GM15510 (cell line): ENCODE results near the gene TRMU.

Source experiments
- POLR2A ChIP-seq: IDR thresholded peaks from 3 replicates; pipeline ENCODE4 v1.6.1; 2011; ENCODE audit warnings: borderline replicate concordance; ENCODE audit not compliant: insufficient read length; ENCODE audit errors: extremely low read depth

The TRMU gene

DNA sequence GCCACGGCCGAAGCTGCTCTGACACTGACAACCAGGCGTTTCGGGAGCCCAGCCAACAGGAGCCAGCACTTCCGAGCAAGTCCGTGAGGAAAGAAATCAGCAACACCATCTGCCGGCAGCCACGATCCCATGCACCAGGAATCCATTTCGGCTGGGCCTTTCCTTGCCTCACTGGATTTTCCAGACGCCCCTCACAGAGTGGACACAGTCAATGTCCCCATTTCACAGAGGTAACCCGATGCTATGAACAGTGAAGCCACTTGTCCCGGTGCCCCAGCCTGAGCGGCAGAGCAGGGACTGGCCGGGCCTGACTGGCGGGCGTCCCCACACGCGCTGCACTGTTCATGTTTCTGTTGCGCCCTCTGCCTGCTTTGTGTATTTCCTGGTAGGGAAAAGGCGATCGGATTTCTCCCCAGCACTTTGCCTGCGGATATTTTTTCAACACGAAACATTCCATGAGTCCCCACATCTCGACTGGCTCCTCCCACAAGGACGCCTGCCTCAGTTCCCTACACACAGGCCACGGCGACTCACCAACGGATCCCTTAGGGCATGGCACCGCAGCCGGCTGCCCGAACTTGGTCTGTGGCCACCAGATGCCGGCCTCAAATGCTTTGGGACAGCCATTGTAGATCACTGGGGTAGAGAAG, 55.3 kb downstream of the TRMU start:
- no peak for TF ChIP-seq POLR2A

DNA sequence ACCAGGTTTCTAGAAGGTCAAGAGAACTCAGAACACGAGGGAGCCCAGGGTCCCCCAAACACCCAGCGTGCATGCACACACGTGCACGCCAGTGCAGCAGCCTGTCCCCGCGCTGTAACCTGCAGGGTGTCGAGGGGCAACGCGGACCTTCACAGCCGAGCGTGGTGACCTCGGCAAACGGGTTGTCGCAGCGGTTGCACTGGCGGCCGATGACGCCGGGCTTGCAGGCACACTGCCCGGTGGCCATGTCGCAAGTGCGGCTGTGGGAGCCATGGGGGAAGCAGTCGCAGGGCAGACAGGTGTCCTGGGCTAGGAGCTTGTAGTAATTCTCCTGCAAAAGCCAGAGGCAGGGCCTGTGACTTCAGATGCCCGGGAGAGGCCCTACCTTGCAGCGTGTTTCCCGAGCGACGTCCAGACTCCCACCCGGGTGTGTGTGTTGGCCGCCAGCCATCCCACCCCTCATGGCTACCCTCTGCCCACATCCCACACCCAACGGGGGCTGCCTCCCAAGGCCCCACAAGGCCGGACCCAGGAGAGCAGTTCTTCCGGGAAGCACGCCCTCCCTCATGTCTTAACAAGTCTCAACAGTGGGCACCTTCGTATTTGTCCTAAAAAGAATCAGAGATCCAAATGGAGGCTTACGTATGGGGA, 56.1 kb downstream of the TRMU start:
- no peak for TF ChIP-seq POLR2A

DNA sequence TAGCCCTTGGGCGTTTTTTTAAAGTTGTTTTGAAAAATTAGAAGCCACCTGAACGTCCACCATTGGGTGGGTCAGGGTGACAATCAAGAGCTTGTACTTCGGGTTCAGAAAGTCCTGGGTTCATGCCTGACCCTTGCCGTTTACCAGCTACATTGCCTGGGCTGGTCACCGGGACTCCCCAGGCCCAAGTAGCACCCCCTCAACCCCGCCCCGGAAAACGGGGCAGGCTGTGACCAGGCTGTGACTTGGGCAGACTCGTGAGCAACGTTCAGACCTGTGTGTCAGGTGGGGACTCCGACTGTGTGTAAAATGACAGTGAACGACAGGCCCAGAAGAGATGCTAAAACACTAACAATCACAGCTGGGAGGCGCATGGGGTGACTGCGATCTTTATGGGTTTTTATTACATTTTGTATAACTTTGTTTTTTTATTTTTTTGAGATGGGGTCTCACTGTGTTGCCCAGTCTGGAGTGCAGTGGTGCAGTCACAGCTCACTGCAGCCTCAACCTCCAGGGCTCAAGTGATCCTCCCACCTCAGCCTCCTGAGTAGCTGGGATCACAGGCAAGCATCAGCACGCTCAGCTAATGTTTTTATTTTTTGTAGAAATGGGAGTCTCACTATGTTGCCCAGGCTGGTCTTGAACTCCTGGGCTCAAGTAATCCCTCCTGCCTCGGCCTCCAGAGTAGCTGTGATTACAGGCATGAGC, 56.8 kb downstream of the TRMU start:
- TF ChIP-seq POLR2A, result no peak

DNA sequence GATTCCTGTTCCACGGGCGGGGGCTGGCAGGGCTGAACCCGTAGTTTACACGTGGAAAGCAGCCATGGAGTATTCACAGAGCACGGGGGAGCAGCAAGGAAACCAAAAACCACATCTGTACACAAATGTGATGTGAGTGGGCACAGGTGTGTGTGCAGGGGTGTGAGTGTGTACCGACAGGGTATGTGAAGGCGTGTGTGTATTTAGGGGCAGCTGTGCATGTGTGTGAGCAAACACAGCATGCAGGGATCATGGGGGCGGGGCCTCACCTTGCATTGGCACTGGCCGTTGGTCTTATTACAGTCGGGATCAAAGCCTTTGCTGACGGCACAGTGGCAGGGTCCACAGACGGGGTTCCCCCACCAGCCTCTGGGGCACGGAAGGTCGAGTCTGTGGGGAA, 58.4 kb downstream of the TRMU start:
- TF ChIP-seq POLR2A, result no peak

DNA sequence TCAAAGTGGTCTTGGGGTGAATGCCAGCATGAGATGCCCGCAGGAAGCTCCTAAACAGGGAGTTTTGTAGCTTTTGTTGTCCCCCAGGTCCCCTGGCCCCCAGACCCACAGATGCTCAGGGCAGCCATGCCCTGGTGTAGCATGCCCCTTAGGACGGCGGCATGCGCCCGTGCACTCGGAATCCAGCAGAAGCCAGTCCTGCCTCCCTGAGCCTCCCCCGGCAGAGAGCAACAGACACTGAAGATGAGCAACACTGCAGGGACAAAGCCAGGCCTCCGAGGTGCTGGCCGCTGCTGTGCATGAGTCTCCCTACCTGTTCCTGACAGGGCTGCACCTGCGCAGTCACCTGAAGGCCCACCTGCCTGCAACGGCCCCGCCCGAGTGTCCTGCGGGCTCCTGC, 59.1 kb downstream of the TRMU start:
- no peak for TF ChIP-seq POLR2A

GRCh38 chr22:46395145-46395544, 59.6 kb downstream of the TRMU start:
- TF ChIP-seq POLR2A, result no peak

- no peak for TF ChIP-seq POLR2A
Measured at GRCh38 chr22:46397514-46397913, 62.0 kb downstream of the TRMU start.

DNA sequence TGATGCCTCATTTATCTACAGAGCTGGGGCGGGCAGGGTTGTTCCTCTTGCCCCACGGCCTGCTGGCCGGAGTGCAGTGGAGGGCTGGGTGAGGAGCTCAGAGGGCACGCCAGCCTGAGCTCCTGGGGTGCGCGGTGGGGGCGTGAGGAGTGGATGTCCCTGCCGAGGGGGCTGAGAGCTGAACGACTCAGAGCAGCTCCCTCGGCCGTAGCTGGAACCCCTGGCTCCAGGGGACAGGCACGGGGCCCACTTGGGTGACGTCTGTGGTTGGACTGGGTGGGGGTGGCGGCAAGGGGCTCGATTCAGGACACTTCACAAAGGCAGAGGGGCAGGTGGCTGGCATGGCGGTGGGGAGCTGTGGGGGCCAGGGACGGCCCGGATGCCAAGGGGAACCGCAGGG, 62.4 kb downstream of the TRMU start:
- no peak for TF ChIP-seq POLR2A

DNA sequence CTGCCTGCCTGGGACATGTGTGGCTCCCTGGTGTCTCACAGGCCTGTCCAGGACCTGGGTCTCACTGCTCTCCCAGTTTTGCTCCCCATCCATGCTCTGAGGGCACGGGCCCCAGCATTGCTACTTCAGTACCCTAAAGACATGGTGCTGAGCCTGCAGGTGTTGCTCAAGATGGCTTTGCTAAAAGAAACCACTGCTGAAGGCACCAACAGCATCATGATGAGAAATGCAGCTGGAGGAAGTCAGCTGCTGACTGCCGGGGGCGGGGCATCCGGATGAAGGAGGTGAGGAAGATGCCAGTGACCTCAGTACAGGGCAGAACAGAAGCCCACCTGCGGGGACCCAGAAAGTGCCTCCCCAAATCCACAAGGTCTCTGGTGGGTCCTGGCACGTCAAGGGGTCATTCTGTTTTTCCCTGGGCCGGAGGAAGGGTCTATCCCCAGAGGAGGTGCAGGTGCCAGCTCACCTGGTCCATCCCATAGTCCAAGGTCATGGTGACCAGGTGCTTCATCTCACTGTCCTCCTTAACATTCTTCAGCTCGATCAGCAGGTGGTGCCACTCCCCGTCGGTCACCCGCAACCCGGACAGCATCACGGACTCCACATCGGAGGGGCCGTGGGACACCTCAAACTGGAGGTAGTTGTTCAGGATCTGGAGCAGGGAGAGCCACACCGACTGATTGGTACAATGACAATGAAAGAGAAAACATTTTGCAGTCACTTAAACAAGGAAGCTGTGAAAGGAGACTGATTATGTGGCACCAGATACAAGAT, 63.9 kb downstream of the TRMU start:
- no peak for TF ChIP-seq POLR2A

GRCh38 chr22:46401370-46401769, 65.9 kb downstream of the TRMU start:
- no peak for TF ChIP-seq POLR2A

DNA sequence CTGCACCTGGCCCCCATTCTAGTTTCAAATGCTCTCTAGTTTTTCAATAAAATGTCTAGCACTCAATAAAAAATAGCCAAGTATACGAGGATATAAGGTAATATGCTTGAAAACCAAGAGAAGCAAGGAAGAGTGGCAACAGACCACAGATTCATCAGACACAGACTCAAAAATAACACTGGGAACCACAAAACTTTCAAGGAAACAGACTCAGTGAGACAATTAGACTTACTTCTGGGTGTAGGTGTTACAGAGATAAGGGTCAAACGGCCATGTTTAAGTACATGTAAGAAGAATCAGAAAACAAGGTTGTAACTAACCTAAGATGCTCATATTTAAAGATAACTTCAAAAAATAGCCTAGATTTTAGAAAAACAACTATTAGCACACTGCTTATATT, 67.0 kb downstream of the TRMU start:
- no peak for TF ChIP-seq POLR2A

GRCh38 chr22:46405901-46406300, 70.4 kb downstream of the TRMU start:
- no peak for TF ChIP-seq POLR2A

GRCh38 chr22:46406349-46406748, 70.8 kb downstream of the TRMU start:
- TF ChIP-seq POLR2A, result no peak

GRCh38 chr22:46406791-46407190, 71.3 kb downstream of the TRMU start:
- TF ChIP-seq POLR2A, result no peak
